Activated CD4-positive, CD25-positive, alpha-beta regulatory T cell treated with anti-CD3 and anti-CD28 coated beads, Interleukin-2, amount 50 U/mL, for 24 hours (primary cell): ENCODE measurements around the gene FAM117B.
"Not testable (repeated sequence)": the region's sequence is repeated elsewhere in the genome, so short reads cannot be mapped to it uniquely, and the experiment has no call there.

Experiments
- ATAC-seq, 2 donors: fragments of 150-1000 bp; cut with Tn5 transposase; one replicate each; pipeline ENCODE4 v1.10.0; 2021; ENCODE audit warnings: mild to moderate bottlenecking in 1 of 2, moderate library complexity in 1 of 2

The FAM117B gene

GRCh38 chr2:202762556-202762955, 127.8 kb downstream of the FAM117B start:
- ATAC-seq: no peak

DNA sequence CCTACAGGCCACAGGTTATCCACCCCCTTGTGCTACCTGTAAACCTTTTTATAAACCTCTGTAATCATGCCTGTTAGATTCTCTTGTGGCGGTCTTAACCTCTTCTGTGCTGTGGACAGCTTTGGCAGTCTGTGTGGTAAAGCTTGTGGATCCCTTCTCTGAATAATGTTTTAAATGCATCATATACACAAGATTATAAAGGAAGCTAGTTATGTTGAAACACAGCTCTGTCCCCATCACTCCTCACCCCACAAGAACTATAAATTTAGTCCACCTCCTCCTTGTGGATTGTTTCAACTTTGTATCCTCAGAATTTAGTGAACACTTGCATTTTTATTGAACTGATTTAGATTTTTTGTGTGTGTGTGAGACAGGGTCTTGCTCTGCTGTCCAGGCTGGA, 129.1 kb downstream of the FAM117B start:
- ATAC-seq: no peak

DNA sequence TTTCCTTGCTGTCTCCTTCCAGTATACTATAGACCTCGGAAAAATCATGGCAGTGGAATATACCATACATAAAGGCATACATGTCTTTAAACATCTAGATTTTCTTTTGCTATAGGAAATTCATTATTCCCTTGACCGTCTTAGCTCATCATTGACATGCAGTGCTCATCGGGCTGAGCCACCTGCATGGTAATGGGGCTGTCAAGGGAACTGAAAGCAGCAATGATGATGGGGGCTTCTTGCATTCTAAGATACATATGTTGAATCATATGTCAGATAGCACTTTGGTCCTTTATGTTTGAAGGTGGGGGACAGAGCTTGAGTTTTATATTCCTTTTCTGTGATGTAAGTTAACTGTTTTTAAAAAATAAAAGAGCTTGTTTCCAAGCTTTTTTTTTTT, 130.2 kb downstream of the FAM117B start:
- no peak for ATAC-seq

DNA sequence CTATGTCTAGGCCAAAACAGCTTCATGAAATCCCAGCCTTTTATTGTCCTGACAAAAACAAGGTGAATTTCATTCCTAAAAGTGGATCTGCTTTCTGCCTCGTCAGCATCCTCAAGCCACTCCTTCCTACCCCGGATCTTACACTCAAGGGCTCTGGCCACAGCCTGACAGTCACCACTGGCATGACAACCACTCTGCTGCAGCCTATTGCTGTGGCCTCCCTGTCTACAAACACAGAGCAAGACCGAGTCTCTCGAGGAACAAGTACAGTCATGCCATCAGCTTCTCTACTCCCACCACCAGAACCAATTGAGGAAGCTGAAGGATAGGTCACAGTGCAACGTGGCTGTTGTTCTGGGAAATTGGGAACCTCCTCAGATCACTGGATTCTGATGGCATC, 130.7 kb downstream of the FAM117B start:
- no peak for ATAC-seq

DNA sequence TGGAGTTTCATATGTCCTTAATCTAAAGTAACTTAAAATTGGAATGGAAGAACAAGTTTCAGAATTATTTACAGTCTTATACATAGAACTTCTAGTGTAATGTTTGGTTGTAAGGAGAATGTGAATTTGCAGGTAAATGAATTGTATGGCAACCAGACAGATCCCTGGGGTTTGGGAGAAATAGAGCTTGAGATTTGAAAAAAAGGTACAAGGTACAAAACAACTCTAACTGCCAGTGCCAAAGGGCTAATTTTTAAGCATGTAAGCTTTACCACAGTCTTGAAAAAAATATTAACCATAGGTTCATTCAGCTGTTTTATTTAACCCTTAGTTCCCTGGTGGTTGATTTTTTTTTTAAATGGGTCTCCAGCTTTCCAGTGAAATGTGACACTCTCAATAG, 133.5 kb downstream of the FAM117B start:
- ATAC-seq: no peak

DNA sequence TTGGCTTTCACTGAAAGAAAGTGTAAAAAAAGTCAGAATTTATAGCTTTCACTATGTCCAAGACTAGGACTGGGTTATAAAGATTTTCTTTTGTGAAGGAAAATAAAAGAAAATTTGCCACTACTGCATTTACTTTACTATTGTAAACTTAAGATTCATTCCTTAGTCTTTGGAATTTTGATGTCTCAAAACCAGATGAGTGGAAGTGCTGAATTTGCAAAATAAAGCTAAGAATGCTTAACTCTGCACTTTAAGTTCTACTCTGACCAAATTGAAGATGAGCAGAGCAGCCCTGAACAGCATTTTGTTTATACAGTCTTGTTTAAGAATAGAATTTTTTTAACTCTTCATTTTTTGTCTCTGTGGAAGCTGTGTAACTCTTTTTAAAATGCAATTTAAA, 134.4 kb downstream of the FAM117B start:
- no peak for ATAC-seq

- no peak for ATAC-seq
Measured at GRCh38 chr2:202771336-202771735, 136.6 kb downstream of the FAM117B start.

DNA sequence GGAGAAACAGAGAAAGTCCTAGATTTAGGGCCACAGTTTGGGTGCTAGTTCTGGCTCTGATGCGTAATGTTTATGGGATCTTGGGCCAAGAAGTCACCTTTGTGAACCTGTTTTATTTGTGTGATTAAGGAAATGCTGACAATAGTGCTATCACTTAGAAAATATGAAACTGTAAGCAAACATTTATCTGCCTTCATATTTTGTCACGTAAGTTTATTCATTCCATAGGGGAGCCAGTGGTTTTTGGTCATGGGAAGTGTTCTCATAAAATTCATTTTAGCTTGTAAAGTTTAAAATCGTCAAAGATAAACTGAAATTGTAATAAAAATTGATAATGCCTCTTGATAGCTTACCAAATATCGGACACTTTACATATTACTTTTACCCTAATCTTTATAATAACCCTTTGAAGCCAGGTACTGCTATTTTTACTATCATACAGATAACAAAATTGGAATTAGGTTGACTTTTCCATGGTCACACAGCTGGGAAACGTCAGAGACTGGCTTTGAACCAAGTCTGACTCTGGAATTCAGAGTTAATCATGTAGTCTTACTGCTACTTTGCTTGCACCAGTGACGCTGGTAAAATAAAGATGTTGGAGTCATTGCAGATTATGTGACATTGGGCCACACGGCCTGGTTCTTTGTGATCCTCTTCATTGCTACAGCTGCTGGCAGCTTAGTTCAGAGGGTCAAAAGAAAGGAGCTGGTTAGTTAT, 137.1 kb downstream of the FAM117B start:
- ATAC-seq: no peak

- no peak for ATAC-seq
Measured at GRCh38 chr2:202773301-202773973, 138.7 kb downstream of the FAM117B start.

- ATAC-seq: no peak
Measured at GRCh38 chr2:202774104-202774503, 139.3 kb downstream of the FAM117B start.

DNA sequence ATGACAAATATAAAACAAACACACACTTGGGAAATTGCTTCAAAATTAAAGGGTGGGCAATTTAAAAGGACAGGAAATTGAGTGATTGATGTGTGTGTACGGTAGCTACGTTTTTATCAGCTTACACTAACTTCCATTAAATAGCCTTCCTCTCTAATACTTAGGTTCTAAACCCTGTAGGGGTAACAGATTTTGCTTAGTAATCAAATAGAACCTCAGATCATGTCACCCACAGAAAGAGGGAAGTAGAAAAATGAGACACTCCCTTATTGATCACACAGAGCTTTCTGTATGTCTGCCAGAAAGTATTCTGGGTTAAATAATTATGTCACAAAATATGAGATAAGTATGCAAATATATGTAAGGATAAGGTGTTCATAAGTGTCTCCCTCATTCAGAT, 143.4 kb downstream of the FAM117B start:
- no peak for ATAC-seq

- ATAC-seq: peak; percentile 97 to 99
Measured at GRCh38 chr2:202780514-202781021, 145.8 kb downstream of the FAM117B start.

- no peak for ATAC-seq
Measured at GRCh38 chr2:202782940-202783558, 148.3 kb downstream of the FAM117B start.

- ATAC-seq: no peak
Measured at GRCh38 chr2:202786842-202787241, 152.1 kb downstream of the FAM117B start.

DNA sequence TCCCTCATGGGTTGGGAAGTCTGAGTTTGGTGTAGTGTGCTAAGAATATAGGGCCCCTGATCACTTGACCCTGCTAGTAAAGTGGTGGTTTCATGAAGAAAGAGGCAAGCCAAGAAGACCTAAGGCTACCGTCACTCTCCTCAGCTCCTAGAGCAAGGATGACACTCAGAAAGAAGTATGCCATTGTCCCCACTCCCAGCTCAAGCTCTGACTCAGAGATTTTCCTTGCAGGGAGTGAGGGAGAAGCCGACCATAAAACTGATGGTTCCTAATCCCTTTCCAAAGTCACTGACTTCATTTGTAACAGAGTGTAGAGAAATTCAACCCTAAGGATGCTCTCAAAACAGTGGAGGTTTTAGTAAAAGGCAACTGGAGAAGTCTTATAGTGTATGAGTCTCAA, 155.9 kb downstream of the FAM117B start:
- no peak for ATAC-seq

- ATAC-seq: no peak
Measured at GRCh38 chr2:202797944-202798343, 163.2 kb downstream of the FAM117B start.

DNA sequence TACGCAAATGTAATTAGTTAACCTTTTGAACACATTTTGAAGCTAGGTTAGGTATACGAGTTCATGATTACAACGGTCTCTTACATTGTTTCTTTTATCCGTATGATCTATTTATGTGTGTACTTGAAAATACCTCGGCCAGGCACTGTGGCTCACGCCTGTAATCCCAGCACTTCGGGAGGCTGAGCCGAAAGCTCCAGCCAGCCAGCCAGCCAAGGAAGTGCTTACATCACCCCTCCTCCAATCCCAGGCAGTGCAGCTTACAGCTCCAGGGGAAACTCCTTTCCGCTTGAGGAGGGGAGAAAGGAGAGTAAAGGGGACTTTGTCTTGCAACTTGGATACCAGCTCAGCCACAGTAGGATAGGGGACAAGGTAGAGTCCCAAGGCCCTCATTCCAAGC, 171.1 kb downstream of the FAM117B start:
- ATAC-seq: not testable (repeated sequence)

- ATAC-seq: not testable (repeated sequence)
Measured at GRCh38 chr2:202807431-202808138, 172.8 kb downstream of the FAM117B start.

- no peak for ATAC-seq
Measured at GRCh38 chr2:202808754-202809153, 174.0 kb downstream of the FAM117B start.

GRCh38 chr2:202813387-202813786, 178.6 kb downstream of the FAM117B start:
- ATAC-seq: no peak

DNA sequence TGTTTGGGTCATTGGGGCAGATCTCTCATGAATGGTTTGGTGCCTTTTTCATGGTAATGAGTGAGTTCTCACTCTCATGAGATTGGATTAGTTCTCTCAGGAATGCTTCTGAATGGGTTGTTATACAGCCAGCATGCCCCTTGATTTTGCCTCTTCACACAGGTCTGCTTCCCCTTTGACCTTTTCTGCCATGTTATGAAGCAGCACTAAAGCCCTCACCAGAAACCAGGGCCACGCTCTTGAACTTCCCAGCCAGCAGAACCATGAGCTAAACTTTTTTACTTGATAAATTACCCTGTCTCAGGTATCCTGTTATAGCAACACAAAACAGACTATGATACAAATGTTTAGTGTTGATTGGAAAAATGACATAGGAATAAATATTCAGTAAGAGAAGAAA, 179.5 kb downstream of the FAM117B start:
- ATAC-seq: no peak

- no peak for ATAC-seq
Measured at GRCh38 chr2:202815548-202816360, 181.0 kb downstream of the FAM117B start.
